Neural progenitor cell (in vitro differentiated cells): ENCODE data around the gene PACRG. TPM values are rescaled to one million over a fixed set of nuclear protein-coding genes. Genes with fewer than 3 reads are reported as not detected.

Experiments
- DNase-seq: peaks from one replicate; pipeline ENCODE4 v3.0.0-alpha.2; 2016; ENCODE audit warnings: low spot score
- H2AFZ ChIP-seq: fragments of 200-600 bp; sonication (generic); replicated peaks from 2 replicates; pipeline ENCODE4 v1.6.1; 2016; ENCODE audit warnings: antibody characterized with exemption
- H3F3A ChIP-seq: fragments of 200-600 bp; sonication (generic); 2 replicates; pipeline ENCODE4 v1.6.1; 2016; ENCODE audit warnings: antibody characterized with exemption, low read depth
- H3K27ac ChIP-seq: fragments of 200-600 bp; sonication (generic); 2 replicates; pipeline ENCODE4 v1.5.1; 2016; ENCODE audit warnings: mild to moderate bottlenecking
- H3K27me3 ChIP-seq: fragments of 200-600 bp; sonication (generic); 2 replicates; pipeline ENCODE4 v1.6.1; 2016; ENCODE audit warnings: mild to moderate bottlenecking, moderate library complexity
- H3K36me3 ChIP-seq: fragments of 200-600 bp; sonication (generic); 2 replicates; pipeline ENCODE4 v1.5.1; 2016
- H3K4me1 ChIP-seq: fragments of 200-600 bp; sonication (generic); 2 replicates; pipeline ENCODE4 v1.6.1; 2016; ENCODE audit warnings: mixed run types
- H3K4me2 ChIP-seq: fragments of 200-600 bp; sonication (generic); 2 replicates; pipeline ENCODE4 v1.6.1; 2016
- H3K4me3 ChIP-seq: fragments of 200-600 bp; sonication (generic); 2 replicates; pipeline ENCODE4 v1.5.1; 2016
- H3K79me2 ChIP-seq: fragments of 200-600 bp; sonication (generic); 2 replicates; pipeline ENCODE4 v1.6.1; 2016; ENCODE audit warnings: low read depth
- H3K9ac ChIP-seq: fragments of 200-600 bp; sonication (generic); 2 replicates; pipeline ENCODE4 v1.6.1; 2016
- H3K9me3 ChIP-seq: fragments of 200-600 bp; sonication (generic); 2 replicates; pipeline ENCODE4 v1.5.1; 2016; ENCODE audit warnings: low read depth
- H4K20me1 ChIP-seq: fragments of 200-600 bp; sonication (generic); 2 replicates; pipeline ENCODE4 v1.6.1; 2016; ENCODE audit warnings: low read depth
- H3K27ac Mint-ChIP-seq: 3 replicates; pipeline ENCODE4 v1.8.0; 2021; ENCODE audit warnings: mixed read lengths
- H3K27me3 Mint-ChIP-seq: 2 replicates; pipeline ENCODE4 v1.8.0; 2022; ENCODE audit warnings: low read depth, mild to moderate bottlenecking, inconsistent platforms, moderate library complexity, mixed read lengths; ENCODE audit not compliant: insufficient read depth
- H3K36me3 Mint-ChIP-seq: 3 replicates; pipeline ENCODE4 v1.8.0; 2021; ENCODE audit warnings: mixed read lengths
- H3K4me1 Mint-ChIP-seq: 3 replicates; pipeline ENCODE4 v1.8.0; 2021; ENCODE audit warnings: mixed read lengths
- H3K4me3 Mint-ChIP-seq: 3 replicates; pipeline ENCODE4 v1.8.0; 2021; ENCODE audit warnings: mild to moderate bottlenecking, moderate library complexity, mixed read lengths
- H3K9me3 Mint-ChIP-seq: 3 replicates; pipeline ENCODE4 v1.8.0; 2020; ENCODE audit warnings: mixed read lengths
- CTCF ChIP-seq: fragments of 200-600 bp; sonication (generic); IDR thresholded peaks from 2 replicates; pipeline ENCODE4 v1.5.1; 2017; ENCODE audit warnings: antibody characterized with exemption, mild to moderate bottlenecking
- EZH2 ChIP-seq: fragments of 200-600 bp; sonication (generic); IDR thresholded peaks from 2 replicates; pipeline ENCODE4 v1.6.1; 2017; ENCODE audit warnings: antibody characterized with exemption, mild to moderate bottlenecking, moderate library complexity
- EZH2phosphoT487 ChIP-seq: fragments of 200-600 bp; sonication (generic); IDR thresholded peaks from 2 replicates; pipeline ENCODE4 v1.6.1; 2017; ENCODE audit warnings: antibody characterized with exemption
- total RNA-seq: library from RNA; depleted of rRNA; stranded (reverse); fragments of >200 nt; gene quantifications from 2 replicates; pipeline ENCODE4 v1.2.3, GENCODE V29; 2015; ENCODE audit warnings: low replicate concordance

PACRG gene
- total RNA-seq, 1 donor from 2014 or later, result 0.30 TPM

- Histone ChIP-seq H3F3A (no peaks in the 10 kb centered on the region), H3K79me2 (no peaks in the 10 kb centered on the region), H3K4me3 (no peak overlapping the region), H3K9ac (no peak overlapping the region), H2AFZ (no peak overlapping the region), H3K4me1 (no peaks in the 10 kb centered on the region), H3K27ac (no peak overlapping the region), H3K27me3 (no peaks in the 10 kb centered on the region), H3K36me3 (no peaks in the 10 kb centered on the region), H3K9me3 (no peaks in the 10 kb centered on the region), H3K4me2 (no peak overlapping the region), H4K20me1 (no peaks in the 10 kb centered on the region)
- Mint-ChIP-seq H3K27me3 (peaks cover 2% of the 10 kb centered on the region), H3K4me1 (peaks cover 5% of the 10 kb centered on the region), H3K36me3 (no peaks in the 10 kb centered on the region), H3K9me3 (peaks cover 5% of the 10 kb centered on the region), H3K27ac (peak overlapping the region; percentile 61), H3K4me3 (no peak overlapping the region)
- TF ChIP-seq EZH2 (no peak), CTCF (no peak), EZH2phosphoT487 (no peak)
- DNase-seq, result no peak
These were observed 561.1 kb downstream of the PACRG start for GRCh38 chr6:163288915-163289314.

GRCh38 chr6:163289447-163289846 is 561.7 kb downstream of the PACRG start:
- H3K4me3 Mint-ChIP-seq, result no peak overlapping the region
- H2AFZ ChIP-seq, result no peak overlapping the region
- TF ChIP-seq CTCF, result no peak
- no peaks in the 10 kb centered on the region for H3K9me3 ChIP-seq
- no peaks in the 10 kb centered on the region for H3K36me3 ChIP-seq
- no peak overlapping the region for H3K4me2 ChIP-seq
- no peaks in the 10 kb centered on the region for H3F3A ChIP-seq
- no peaks in the 10 kb centered on the region for H3K4me1 ChIP-seq
- no peak overlapping the region for H3K27ac ChIP-seq
- H3K9me3 Mint-ChIP-seq, result peaks cover 5% of the 10 kb centered on the region
- H3K36me3 Mint-ChIP-seq, result no peaks in the 10 kb centered on the region
- H4K20me1 ChIP-seq, result no peaks in the 10 kb centered on the region
- DNase-seq, result no peak
- H3K9ac ChIP-seq, result no peak overlapping the region
- no peak overlapping the region for H3K4me3 ChIP-seq
- peaks cover 2% of the 10 kb centered on the region for H3K27me3 Mint-ChIP-seq
- no peak overlapping the region for H3K27ac Mint-ChIP-seq
- peaks cover 5% of the 10 kb centered on the region for H3K4me1 Mint-ChIP-seq
- no peaks in the 10 kb centered on the region for H3K27me3 ChIP-seq
- H3K79me2 ChIP-seq, result no peaks in the 10 kb centered on the region

- H3K27ac Mint-ChIP-seq, result no peak overlapping the region
- H3K79me2 ChIP-seq, result no peaks in the 10 kb centered on the region
These were observed 562.9 kb downstream of the PACRG start for GRCh38 chr6:163290545-163291274.

More at GRCh38 chr6:163290545-163291274, 562.9 kb downstream of the PACRG start:
- Histone ChIP-seq H4K20me1 (no peaks in the 10 kb centered on the region), H3K4me3 (no peak overlapping the region), H3K36me3 (no peaks in the 10 kb centered on the region), H2AFZ (no peak overlapping the region), H3K9ac (no peak overlapping the region), H3K27ac (no peak overlapping the region), H3K9me3 (no peaks in the 10 kb centered on the region), H3F3A (no peaks in the 10 kb centered on the region), H3K4me1 (no peaks in the 10 kb centered on the region), H3K27me3 (no peaks in the 10 kb centered on the region), H3K4me2 (no peak overlapping the region)
- no peaks in the 10 kb centered on the region for H3K36me3 Mint-ChIP-seq
- TF ChIP-seq EZH2phosphoT487 (no peak), CTCF (no peak), EZH2 (no peak)
- H3K9me3 Mint-ChIP-seq, result peaks cover 5% of the 10 kb centered on the region
- peaks cover 9% of the 10 kb centered on the region for H3K4me1 Mint-ChIP-seq
- DNase-seq, result no peak
- no peak overlapping the region for H3K4me3 Mint-ChIP-seq
- peaks cover 2% of the 10 kb centered on the region for H3K27me3 Mint-ChIP-seq
